Transverse colon (tissue), 4 donors: ENCODE results near the gene HSBP1L1.

Experiments used
- EP300 ChIP-seq: sonication (generic); formaldehyde crosslinking; IDR thresholded peaks from one replicate; pipeline ENCODE4 v1.6.1; 2017; ENCODE audit warnings: antibody characterized with exemption, low read depth
- POLR2A ChIP-seq: fragments of 450-650 bp; IDR thresholded peaks from one replicate; pipeline ENCODE4 v1.6.1; 2016; ENCODE audit warnings: antibody characterized with exemption, mild to moderate bottlenecking, moderate library complexity
- POLR2AphosphoS5 ChIP-seq, 3 donors: sonication (generic); formaldehyde crosslinking; IDR thresholded peaks; one replicate each; pipeline ENCODE4 v1.6.1; 2016; ENCODE audit warnings: antibody characterized with exemption in 3 of 3
- TF ChIP-seq, protein P1 (sequence below), 5 experiments: fragments of 200-600 bp in 3 of 5; fragments of 450-650 bp in 2 of 5; sonication (generic) in 3 of 5; IDR thresholded peaks; 1 replicate in 2 of 5; 2 replicates in 3 of 5; pipeline ENCODE4 v1.5.1; 2016 to 2017; ENCODE audit warnings: antibody characterized with exemption in 5 of 5, inconsistent platforms in 3 of 5, mild to moderate bottlenecking in 2 of 5, moderate library complexity in 1 of 5

DNA sequence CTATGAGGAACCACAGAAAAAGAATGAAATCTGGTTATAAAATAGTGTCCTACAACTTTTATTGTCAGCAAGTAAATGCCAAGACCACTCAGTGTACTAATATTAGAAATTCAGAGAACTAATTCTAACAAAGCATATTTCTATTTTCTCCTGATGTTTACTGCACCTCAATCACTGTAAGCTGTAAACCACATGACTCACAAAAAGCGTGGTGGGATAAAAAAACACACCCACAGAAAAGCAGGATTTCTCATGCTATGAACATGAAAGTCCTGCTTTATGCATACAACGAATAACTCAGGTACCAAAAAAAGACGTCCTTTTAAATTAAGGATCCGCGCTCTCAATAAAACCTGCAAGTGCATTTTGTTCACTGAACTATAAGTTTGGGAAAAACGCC lies 23.1 kb downstream of the HSBP1L1 start:
- TF ChIP-seq, protein P1, sequence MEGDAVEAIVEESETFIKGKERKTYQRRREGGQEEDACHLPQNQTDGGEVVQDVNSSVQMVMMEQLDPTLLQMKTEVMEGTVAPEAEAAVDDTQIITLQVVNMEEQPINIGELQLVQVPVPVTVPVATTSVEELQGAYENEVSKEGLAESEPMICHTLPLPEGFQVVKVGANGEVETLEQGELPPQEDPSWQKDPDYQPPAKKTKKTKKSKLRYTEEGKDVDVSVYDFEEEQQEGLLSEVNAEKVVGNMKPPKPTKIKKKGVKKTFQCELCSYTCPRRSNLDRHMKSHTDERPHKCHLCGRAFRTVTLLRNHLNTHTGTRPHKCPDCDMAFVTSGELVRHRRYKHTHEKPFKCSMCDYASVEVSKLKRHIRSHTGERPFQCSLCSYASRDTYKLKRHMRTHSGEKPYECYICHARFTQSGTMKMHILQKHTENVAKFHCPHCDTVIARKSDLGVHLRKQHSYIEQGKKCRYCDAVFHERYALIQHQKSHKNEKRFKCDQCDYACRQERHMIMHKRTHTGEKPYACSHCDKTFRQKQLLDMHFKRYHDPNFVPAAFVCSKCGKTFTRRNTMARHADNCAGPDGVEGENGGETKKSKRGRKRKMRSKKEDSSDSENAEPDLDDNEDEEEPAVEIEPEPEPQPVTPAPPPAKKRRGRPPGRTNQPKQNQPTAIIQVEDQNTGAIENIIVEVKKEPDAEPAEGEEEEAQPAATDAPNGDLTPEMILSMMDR (IDR thresholded peaks at IDR 0.05): no peak
- TF ChIP-seq EP300 (no peak), POLR2AphosphoS5 (IDR thresholded peaks at IDR 0.05) (no peak), POLR2A (no peak)
